Activated CD4-positive, alpha-beta T cell treated with anti-CD3 and anti-CD28 coated beads for 4 hours (primary cell): ENCODE results near the gene FAM131C.
"Not testable (repeated sequence)": the region's sequence is repeated elsewhere in the genome, so short reads cannot be mapped to it uniquely, and the experiment has no call there.

ENCODE experiments used
- DNase-seq, 2 donors: peaks; one replicate each; pipeline ENCODE4 v3.0.0-alpha.2; 2020

FAM131C gene

DNA sequence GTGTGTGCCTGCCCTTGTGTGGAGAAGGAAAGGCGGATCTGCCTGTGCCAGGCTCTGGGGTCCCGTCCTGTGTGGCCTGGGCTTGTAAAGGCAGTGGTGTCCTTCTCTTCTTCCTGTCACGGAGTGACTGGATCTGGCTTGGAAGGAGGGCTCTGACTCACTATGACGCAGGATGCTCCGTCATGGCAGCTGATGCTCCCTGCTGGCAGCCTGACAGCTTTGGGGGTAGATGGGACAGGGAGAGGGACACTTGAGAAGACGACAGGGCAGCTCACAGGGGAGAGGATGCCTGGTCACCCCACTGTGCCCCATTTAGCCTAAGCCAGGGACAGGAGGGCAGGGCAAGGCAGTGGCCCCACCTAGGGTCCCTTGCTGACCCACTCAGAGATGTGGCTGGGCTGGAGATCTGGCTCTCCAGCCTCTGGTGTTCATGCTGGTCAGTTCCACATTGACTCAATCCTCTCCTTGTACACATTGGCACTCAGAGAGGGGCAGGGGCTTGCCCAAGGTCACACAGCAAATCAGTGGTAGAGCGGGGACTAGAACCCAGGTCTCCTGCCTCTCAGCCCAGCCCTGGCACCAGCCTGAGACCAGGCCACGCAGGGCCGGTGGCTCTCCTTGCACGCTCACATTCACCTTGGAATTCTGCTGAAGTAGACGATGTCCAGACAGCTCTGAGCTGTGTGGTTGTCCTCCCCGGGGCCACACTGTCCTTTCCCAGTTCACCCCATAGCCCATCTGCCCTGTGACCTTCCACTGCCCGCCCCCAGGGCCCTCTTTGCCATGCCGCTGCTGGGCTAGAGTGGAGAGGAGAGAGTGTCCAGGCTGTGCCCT, 2.8 kb upstream of the FAM131C start:
- no peak for DNase-seq

- no peak for DNase-seq
These were observed 2.0 kb upstream of the FAM131C start for GRCh38 chr1:16075337-16076030.

DNA sequence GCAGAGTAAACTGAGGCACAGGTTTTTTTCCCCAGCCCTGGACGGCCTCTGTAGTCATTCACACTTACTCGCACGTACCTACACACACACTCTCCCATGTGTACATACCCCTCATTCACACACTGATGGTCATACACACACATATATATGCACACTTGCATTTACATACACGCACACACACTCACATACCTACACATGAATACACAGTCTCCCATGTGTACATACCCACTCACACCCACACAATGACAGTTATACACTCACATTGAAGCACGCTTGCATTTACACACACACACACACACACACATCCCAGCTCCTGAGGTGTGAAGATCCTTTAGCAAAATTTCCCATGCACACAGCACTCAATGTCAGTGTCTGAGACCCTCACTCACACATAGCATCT, 766 bp upstream of the FAM131C start:
- no peak for DNase-seq

GRCh38 chr1:16072616-16073484, 601 bp downstream of the FAM131C start:
- DNase-seq, result no peak

DNA sequence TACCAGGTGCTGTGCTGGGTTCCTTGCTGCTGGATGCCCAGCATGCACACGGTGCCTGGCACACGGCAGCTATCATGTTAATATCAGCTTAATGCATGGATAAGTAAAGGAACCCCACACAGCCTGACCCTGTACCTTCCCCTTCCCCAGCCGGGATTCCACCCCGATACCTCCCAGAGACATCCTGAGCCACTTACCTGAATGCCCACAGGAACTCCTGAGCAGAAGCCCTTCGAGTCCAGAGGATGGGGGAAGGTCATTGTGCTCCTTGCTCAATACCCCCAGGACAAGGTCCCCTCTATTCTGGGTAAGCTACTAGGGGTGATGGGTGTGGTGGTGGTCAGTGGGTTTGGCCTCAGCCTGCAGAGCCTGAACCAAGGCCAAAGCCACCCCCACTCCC, 1.4 kb downstream of the FAM131C start:
- DNase-seq, result no peak

- no peak for DNase-seq
These were observed 1.8 kb downstream of the FAM131C start for GRCh38 chr1:16071614-16072013.

- DNase-seq, result no peak
These were observed 2.7 kb downstream of the FAM131C start for GRCh38 chr1:16070640-16071355.

GRCh38 chr1:16068356-16069270, 4.8 kb downstream of the FAM131C start:
- DNase-seq, result no peak

DNA sequence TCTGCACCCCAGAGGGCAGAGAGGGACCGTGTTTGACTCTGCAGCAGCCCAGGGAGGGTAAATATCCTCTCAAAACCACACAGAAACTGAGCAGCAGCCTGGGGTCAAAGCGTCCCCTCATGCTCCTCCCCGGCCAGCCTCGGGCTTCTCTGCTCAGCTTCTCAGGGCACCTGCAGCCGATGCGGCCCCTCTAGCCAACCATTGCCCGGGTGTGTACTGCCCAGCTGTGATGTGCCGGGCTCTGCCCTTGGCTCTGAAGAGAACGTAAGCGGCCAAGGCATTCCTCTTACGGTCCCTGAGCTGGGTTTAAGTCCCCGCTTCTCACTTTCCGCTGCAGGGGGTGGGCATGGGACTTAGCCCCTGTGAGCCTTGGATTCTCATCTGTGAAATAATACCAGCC, 5.5 kb downstream of the FAM131C start:
- DNase-seq, result no peak

- DNase-seq, result no peak
These were observed 6.2 kb downstream of the FAM131C start for GRCh38 chr1:16067127-16067768.

- DNase-seq, result no peak
These were observed 7.2 kb downstream of the FAM131C start for GRCh38 chr1:16066245-16066644.

DNA sequence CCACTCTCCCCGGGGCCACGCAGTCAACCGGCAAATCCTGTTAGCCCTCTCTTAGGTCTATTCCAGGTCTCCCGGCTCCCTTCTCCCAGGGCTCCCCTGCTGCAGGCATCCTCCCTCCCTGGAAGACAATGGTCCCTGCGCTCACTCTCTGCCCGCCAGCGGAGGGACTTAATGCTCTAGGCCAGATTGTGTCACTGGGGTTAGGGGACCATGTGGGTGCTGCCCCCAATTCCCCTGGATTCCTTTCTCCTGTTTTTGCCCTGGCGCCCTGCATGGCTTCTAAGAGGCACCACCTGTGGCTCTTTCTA, 8.2 kb downstream of the FAM131C start:
- no peak for DNase-seq

GRCh38 chr1:16064536-16065268, 8.7 kb downstream of the FAM131C start:
- no peak for DNase-seq

DNA sequence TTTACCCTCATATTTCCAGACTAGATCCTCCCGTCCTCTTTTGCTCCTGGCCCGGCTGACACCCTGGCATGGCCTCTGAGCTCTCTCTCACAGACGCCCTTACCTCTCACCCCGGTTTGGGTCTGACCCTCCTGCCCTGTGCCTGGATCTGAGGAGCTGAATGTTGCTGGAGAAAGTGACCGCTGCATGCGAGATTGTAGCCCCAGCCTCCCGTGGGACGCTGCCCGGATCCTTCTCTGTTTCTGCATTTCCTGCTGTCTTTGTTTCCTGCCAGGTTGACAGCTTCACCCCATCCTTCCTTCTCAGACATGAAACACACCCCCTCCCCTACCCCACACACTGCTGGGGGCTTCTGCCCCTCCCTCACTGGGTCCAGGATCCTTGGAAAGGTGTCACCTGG, 9.5 kb downstream of the FAM131C start:
- DNase-seq, result no peak

GRCh38 chr1:16063226-16063829, 10.1 kb downstream of the FAM131C start:
- DNase-seq, result no peak

DNA sequence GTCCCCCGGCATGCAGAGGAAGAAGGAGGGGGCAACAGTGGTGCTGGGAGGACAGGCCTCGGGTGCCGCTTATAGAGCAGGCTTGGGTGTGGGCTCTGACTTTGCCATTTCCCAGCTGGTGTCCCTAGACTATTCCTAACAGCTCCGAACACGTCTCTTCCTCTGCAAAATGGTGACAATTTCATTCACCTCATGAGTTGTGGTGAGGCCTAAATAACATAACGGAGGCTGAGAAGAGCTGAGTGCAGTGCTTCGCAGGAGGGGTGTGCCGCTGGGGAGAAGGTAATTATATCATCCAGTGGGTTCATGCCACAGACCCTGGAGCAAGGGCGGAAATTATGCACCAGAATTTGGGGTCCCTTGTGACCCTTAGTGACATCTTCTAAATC, 10.8 kb downstream of the FAM131C start:
- not testable (repeated sequence) for DNase-seq

GRCh38 chr1:16061989-16062686, 11.3 kb downstream of the FAM131C start:
- not testable (repeated sequence) for DNase-seq

DNA sequence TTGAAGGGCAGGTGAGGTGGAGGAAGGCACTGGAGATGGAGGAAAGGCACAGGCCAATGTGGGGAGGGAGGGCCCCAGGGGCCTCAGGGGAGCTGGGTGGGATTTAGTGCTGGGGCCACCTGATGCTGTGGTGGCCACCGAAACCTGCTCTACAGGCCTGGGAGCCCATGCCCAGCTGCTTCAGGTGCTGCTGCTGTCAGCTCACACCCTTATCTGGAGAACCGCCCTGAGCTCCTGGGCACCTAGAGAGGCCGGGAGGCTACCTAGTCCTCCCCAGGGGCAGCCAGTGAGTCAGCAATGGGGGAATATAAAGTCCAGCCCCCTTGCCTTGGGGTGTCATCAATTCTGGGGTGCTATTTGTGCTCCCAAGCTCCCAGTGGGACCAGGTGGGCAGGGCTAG, 12.2 kb downstream of the FAM131C start:
- no peak for DNase-seq

DNA sequence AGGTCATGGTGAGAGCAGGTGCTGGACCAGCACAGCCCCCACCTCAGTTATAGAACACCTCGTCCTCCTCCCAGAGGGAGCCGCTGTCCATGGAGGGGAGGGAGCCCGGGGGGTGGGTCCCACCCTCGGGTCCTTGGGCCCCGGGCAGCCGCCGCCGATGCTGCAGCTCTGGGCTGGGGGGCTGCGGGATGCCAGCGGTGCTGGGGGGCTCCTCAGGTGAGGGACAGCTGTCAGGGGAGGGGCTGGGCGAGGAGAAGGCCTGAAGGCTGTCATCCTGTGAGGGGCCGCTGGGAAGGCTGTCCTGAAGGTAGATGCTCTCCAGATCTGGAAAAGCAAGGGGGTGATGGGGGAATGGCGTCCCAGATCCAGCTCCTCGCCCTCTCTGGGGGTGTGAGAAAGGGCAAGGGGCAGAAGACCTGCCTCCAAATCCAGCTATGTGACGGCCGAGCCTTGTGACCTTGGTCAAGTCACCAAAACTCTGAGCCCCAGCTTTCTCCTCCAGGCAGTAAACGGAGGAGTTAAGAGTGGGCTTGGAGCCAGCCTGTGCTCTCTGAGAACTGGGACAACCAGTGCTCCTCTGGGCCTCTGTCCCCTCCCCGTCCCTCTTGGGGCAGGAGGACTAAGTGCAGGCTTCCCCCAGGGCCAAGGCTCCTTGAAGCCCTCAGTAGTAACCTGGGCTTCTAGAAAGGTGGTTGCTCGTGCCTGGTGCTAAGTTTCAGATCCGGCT, 14.9 kb downstream of the FAM131C start:
- DNase-seq, result not testable (repeated sequence)
